Measurements from ENCODE around the gene ATP10A.

Gene ATP10A

DNA sequence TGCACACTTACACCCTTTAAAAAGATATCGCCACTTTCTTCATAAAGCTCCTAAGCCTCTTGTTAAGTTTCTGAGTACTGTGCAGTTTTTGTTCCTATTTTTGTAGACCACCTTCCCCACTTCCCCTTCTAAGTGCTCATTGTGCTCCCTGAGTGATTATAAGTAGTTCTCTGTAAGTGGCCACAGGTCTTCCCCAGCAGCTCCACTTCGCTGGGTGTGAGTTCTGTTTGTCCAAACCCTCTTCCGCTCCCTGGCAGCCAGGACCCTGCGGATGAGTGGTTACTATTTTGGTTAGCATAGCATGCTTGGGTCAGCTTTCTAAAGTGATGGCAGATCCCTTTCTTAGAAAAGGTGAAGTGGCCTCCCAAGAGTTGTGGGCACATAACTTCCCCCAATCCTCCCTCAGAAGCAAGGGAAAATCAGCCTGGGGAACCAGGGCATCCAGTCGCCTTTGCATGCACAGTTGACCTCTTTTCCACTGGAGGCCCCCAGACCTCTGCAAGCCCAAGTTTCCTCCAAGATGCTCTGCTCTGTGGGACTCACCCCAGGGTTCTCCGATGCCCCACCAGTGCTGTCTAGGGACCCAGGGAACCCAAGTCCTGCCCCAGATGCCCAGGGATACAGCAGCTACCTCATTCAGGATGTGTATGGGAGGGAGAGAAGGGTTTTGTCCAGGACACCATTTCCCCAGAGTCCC is 69.6 kb downstream of the ATP10A start:
- DNase-seq: no peak

DNA sequence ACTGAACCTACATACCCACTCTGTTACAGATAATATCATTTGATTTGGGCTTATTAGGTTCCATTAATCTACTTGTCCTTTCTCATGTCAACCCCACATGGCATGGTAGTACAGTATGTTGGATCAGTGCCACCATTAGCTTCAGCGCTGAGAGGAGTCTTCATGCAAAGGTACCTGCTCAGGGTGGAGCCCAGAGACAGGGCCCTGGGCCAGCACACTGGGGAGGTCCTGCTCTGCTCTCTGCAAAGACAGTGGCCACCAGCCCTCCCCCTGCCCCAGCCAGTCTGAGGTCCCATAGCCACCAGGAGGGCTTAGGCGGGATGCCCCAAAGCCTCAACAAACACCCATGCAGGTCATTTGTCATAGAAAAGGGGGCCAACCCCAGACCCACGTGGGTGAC is 71.0 kb downstream of the ATP10A start:
- DNase-seq: no peak

DNA sequence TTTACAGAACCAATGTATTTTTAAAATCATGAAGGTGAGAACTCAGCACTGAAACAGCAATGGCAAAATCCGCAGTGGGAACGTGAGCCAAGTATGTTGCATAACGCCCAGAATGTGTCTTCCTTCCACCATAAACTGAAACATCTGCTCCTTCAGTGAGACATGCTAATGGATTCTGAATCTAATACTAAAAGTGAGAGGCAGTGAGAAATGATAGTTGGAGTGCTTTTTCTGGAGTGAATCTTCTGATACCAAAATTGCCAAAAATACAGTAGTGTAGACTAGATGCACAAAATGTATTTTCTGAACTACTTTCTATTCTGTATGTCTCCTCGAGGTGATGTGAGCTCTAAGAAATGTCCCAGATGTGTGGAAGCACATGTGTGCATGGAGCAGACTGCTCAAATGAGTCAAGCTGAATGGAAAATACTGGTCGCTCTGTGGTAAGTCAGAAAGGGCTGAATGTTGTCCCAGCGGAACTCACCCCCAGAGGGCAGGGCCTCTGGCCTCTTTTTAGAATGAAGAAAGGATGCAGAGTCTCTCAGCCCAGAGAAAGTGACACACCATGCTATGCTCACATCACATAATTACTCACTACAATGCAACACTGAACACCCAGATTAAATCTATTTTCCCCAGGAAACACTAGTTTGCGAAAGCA is 73.0 kb downstream of the ATP10A start:
- peak in 1 of 5 donors; percentile 53 for DNase-seq

GRCh38 chr15:25789616-25789999 is 73.5 kb downstream of the ATP10A start:
- DNase-seq: no peak

DNA sequence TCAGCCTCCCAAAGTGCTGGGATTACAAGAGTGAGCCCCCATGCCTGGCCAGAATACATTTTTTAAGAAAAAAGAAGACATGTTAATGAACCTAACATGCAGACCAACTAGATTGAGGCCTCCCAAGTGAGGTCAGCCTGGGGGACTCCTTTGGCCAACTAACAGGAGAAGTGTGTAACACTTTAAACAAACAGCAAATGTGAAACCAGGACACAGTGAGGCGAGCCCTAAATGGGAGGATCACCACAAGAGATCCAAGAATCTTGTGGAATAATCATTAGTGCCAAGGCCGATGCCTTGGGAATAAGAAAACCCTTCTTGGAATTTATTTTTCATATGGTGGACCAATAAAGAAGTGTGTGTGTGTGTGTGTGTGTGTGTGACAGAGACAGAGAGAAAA is 73.9 kb downstream of the ATP10A start:
- no peak for DNase-seq

- no peak for DNase-seq
These were observed 75.1 kb downstream of the ATP10A start for GRCh38 chr15:25787855-25788520.

- no peak for DNase-seq
These were observed 75.7 kb downstream of the ATP10A start for GRCh38 chr15:25787381-25787780.

DNA sequence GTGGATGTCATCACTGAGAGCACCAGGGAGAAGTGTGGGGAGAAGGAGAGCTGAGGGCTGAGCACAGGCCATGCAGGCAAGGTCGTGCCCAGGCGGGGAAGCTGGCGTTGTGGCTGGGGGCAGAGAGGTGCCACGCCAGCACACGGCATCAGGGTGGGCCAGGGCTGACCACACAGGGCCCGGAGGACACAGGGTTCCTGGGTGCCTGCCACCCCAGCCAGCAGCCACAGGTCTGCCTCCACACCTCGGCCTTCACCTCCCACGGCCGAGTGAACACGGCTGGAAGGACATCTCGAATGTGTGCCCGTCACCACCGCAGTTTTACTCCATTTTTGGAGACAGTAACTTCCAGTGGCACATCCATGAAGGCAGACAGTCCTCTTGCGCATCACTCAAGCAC is 77.1 kb downstream of the ATP10A start:
- DNase-seq: no peak

DNA sequence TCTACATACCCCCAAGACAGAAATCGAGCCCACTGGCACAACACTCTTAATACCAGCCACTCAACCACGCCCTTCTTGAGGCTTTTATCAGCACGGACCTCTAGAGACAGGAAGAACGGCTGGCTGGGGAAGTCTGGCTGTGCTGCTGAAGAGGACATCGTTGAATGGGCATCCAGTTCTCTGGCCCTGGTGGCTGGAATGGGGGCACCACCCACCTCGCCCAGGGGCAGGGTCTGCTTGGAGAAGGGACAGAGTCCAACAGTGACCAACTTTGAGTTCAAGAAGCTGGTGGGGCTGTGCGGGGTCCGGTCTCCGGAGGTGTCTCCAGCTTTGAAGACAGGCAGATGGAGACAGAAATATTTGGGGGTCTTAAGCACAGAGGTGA is 77.5 kb downstream of the ATP10A start:
- no peak for DNase-seq

GRCh38 chr15:25784876-25785640 is 78.1 kb downstream of the ATP10A start:
- no peak for DNase-seq

- peak in 2 of 5 donors; percentile 4 to 33 for DNase-seq
These were observed 79.3 kb downstream of the ATP10A start for GRCh38 chr15:25783607-25784540.

GRCh38 chr15:25783134-25783533 is 80.0 kb downstream of the ATP10A start:
- no peak for DNase-seq

- no peak for DNase-seq
These were observed 82.5 kb downstream of the ATP10A start for GRCh38 chr15:25780479-25781255.

DNA sequence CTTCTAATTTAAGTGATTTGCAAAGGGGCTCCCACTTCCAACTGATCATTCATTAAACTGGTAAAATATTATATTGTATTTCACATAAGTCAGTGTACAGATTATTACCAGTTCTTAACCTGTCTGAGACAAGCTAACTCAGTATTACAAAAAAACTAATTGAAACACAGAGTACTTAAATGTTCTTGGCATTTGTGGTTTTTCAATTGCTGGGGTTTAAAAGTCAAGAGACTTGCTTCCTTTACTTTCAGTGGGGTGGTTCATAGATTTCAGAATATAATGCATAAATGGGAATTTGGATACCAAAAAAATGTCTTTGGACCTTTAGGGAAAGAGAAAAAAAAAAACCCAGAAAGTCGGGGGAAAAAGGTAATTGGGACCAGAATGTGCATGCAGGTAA is 85.0 kb downstream of the ATP10A start:
- no peak for DNase-seq

DNA sequence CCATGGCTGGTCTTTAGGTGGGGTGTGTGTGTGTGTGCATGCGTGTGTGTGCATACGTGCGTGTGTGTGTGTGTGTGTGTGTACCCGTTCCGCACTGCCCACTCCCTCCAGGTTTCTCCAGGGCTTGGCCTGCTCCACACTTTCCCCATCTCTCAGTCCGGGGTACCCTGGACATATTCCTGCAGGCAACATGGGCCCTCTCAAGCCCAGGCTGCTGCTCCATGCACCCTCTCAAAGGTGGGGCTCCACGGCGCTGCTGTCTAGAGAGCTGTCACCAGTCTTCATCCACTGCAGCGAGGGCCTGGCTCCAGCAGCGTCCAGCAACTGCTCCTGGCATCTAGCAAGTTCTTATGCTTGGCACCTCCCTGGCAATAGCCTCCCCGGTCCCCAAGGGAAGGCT is 86.1 kb downstream of the ATP10A start:
- no peak for DNase-seq

GRCh38 chr15:25776071-25776746 is 86.9 kb downstream of the ATP10A start:
- no peak for DNase-seq

DNA sequence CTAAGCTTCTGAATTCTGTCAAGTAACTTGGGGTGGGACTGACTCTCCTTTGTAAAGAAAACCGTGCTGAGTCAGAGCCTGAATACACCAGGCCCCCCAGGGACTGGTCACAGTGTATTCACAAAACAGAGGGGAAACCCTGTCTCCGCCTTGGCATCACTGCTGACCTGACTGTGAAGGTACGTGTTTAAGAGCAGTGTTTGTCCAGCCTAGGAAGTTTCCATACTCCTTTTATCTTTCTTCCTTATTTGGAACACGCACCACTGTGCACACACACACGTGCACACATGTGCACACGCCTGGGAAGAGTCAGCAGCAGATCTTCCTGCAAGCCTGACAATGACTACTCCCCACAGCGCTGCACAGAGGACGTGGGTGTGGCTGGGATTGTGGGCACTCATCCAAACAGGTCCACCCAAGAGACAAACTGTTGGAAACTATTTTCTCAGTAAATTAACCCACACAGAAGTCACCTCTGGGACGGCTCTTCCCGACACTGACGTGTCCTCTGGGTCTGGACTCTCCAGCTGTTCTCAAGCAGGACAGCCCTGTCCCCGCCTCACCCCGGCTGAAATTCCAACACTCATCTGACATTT is 87.7 kb downstream of the ATP10A start:
- DNase-seq: no peak

DNA sequence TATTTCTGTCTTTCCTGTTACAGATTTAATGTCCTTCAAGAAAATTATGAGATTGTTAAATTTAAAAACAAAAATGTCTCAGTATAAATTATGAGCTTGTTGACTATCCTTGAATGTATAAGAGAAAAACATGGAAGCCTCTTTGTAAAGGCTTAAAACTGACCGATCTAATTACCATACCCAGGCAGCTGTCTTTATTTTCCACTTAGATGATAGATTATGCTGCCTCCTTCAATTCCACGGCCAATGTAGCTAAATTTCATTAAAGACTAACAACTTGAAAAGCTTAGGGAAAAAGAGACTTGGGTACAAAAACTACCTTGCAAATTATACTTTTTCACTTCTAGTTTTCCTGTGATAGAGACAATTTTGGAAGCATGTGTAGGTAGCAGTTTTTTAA is 88.3 kb downstream of the ATP10A start:
- no peak for DNase-seq

DNA sequence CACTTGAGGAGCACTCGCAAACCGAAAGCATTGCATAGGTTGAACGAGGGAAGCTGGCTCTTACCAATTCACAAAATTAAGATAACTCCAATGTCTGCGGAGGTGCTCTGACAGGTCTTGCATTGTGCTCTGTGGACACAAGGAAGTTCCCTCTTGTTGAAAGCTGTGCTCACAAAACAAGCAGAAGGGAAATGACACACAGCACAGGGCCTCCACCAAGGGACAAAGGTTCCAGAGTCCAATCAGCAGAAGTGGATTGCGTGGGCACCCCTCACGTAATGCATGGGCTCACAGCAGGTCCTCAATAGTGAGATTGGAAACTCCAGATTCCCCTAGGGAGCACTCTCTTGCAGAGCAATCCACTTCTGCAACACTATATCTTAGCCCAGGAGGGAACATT is 89.9 kb downstream of the ATP10A start:
- DNase-seq: no peak

DNA sequence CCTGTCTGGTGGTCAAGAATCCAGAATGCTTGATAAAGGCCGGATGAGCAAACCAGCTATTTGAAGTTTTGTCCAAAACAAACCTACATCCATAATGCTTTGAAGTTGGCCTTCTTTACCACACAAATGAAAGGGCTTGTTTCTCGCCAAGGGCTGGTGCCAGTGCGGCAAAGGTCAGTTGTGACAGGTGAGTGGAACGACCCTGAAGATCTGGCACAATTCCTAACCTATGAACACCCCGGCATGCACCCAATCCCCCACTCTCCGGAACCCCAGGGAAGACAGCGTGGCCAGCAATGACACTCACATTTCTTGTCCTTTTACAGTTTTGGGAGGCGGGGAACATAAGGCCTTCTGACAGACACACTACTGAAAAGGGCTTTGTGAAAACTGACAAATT is 90.6 kb downstream of the ATP10A start:
- no peak for DNase-seq
